HepG2 (cell line): Measurements from ENCODE around the gene P2RY11. TPM values are rescaled to one million over a fixed set of nuclear protein-coding genes. Genes with fewer than 3 reads are reported as not detected.
A peak's percentile ranks its signal among the peaks of the same experiment; 100 is the strongest.

Source experiments
- ATAC-seq: fragments of 200-7000 bp; cut with Tn5 transposase; 3 replicates; pipeline ENCODE4 v1.9.1; 2020; ENCODE audit warnings: mild to moderate bottlenecking, moderate library complexity
- BruUV-seq: library from RNA; stranded (reverse); fragments of 400-500 nt; replicated peaks from 2 replicates; lab custom pipeline; 2021; lab: Mats Ljungman, UMichigan
- CTCF ChIA-PET: fragments of 300-600 bp; formaldehyde crosslinking; extraction: SDS; loops from one replicate; lab custom pipeline; 2021; ENCODE audit warnings: low total read pairs, inconsistent platforms, low intra/inter-chr PET ratio; lab: Yijun Ruan, JAX
- POLR2A ChIA-PET: fragments of 350-600 bp; sonication (Branson Sonifier 250); formaldehyde crosslinking; loops from one replicate; lab custom pipeline; 2020; ENCODE audit warnings: antibody characterized with exemption, inconsistent platforms; lab: Yijun Ruan, JAX
- DNase-seq: peaks from one replicate; pipeline ENCODE4 v3.0.0-alpha.2; 2015; ENCODE audit warnings: low spot score
- FAIRE-seq: peaks from 3 replicates; lab custom pipeline; 2011; peaks lifted over from hg19 to GRCh38; lab: Jason Lieb, UNC
- H2AFZ ChIP-seq: one replicate; pipeline ENCODE4 v1.6.1; 2011; ENCODE audit warnings: low read length, inconsistent platforms
- H3K27ac ChIP-seq: fragments of 300-600 bp; 3 replicates; pipeline ENCODE4 v1.8.0; 2011; ENCODE audit warnings: mixed run types, mild to moderate bottlenecking, mixed read lengths, low read length, inconsistent platforms; ENCODE audit not compliant: insufficient read depth; ENCODE audit errors: extremely low read length
- H3K27me3 ChIP-seq, 2 experiments: fragments of 200-600 bp in 1 of 2; 2 replicates in 1 of 2; 3 replicates in 1 of 2; pipeline versions ENCODE4 v1.6.0 to v1.8.0; 2011; ENCODE audit warnings: low read length in 2 of 2, mild to moderate bottlenecking in 2 of 2, moderate library complexity in 2 of 2, inconsistent platforms in 1 of 2; ENCODE audit not compliant: insufficient read depth in 2 of 2, control insufficient read depth in 1 of 2
- H3K36me3 ChIP-seq, 2 experiments: fragments of 200-600 bp in 1 of 2; replicated peaks in 1 of 2; 2 replicates in 1 of 2; 3 replicates in 1 of 2; pipeline versions ENCODE4 v1.5.1 to v1.8.0; 2011; ENCODE audit warnings: low read length in 2 of 2, inconsistent platforms in 1 of 2; ENCODE audit not compliant: insufficient read depth in 2 of 2, control insufficient read depth in 1 of 2
- H3K4me1 ChIP-seq: 2 replicates; pipeline ENCODE4 v1.5.1; 2012; ENCODE audit warnings: low read length, inconsistent platforms; ENCODE audit not compliant: insufficient read depth
- H3K4me2 ChIP-seq: 2 replicates; pipeline ENCODE4 v1.6.0; 2011; ENCODE audit warnings: low read depth, low read length, inconsistent platforms
- H3K4me3 ChIP-seq, 3 experiments: fragments of 200-600 bp in 1 of 3; sonication (generic), shearing (Covaris generic) in 1 of 3; replicated peaks in 1 of 3; 2 replicates each; pipeline ENCODE4 v1.5.1; 2011 to 2016; ENCODE audit warnings: low read length in 3 of 3, inconsistent platforms in 2 of 3, low read depth in 2 of 3, mild to moderate bottlenecking in 2 of 3, control low read depth in 1 of 3, mixed read lengths in 1 of 3; ENCODE audit not compliant: insufficient read depth in 1 of 3
- H3K79me2 ChIP-seq: one replicate; pipeline ENCODE4 v1.6.1; 2011; ENCODE audit warnings: low read length, inconsistent platforms; ENCODE audit not compliant: insufficient read depth
- H3K9ac ChIP-seq: 2 replicates; pipeline ENCODE4 v1.6.0; 2011; ENCODE audit warnings: mild to moderate bottlenecking, low read depth, low read length, inconsistent platforms; ENCODE audit not compliant: insufficient read depth
- H3K9me3 ChIP-seq: 2 replicates; pipeline ENCODE4 v1.5.1; 2012; ENCODE audit warnings: mild to moderate bottlenecking, low read length
- H4K20me1 ChIP-seq: 2 replicates; pipeline ENCODE4 v1.6.0; 2011; ENCODE audit warnings: inconsistent platforms, mild to moderate bottlenecking, low read length, moderate library complexity; ENCODE audit not compliant: insufficient read depth
- MED1 ChIP-seq: sonication (generic); formaldehyde crosslinking; IDR thresholded peaks from 2 replicates; pipeline ENCODE4 v1.4.0; 2020; ENCODE audit warnings: missing genetic modification reagents
- ZNF121 ChIP-seq: sonication (generic); formaldehyde crosslinking; IDR thresholded peaks from 2 replicates; pipeline ENCODE4 v1.5.0; 2020; ENCODE audit warnings: mild to moderate bottlenecking, missing genetic modification reagents
- WGBS: methylation state at CpG from one replicate; pipeline ENCODE4 v1.1.6; 2017; ENCODE audit warnings: low lambda C conversion rate; 5-methylcytosine and 5-hydroxymethylcytosine counted together
- in situ Hi-C: cut with HindIII; loops from 2 replicates; pipeline ENCODE4 v1.10.0; 2017; ENCODE audit warnings: low pct_unique_long_range_greater_than_20kb; ENCODE audit not compliant: extremely low pct_ligation_motif_present
- intact Hi-C: fragments of 100-400 bp; cut with micrococcal nuclease; formaldehyde crosslinking; loops from one replicate; pipeline ENCODE4 v1.10.0; 2022; ENCODE audit not compliant: unreplicated experiment
- polyA plus RNA-seq, 8 experiments: library from polyadenylated mRNA; depleted of rRNA in 3 of 8; stranded (reverse) in 7 of 8; unstranded in 1 of 8; fragments of >200 nt; fragmentation: Illumina TruSeq in 4 of 8; extraction: Trizol in 4 of 8; gene quantifications; 2 replicates each; pipeline versions ENCODE4 v1.2.1 to v1.2.3, GENCODE V29; 2011 to 2016; ENCODE audit warnings: low read depth in 4 of 8, missing spikeins in 1 of 8, mixed read lengths in 1 of 8; ENCODE audit not compliant: insufficient read depth in 1 of 8
- total RNA-seq, 5 experiments: library from RNA; depleted of rRNA; stranded (reverse); fragments of >200 nt; fragmentation: Illumina TruSeq; extraction: Trizol; gene quantifications; 2 replicates each; pipeline ENCODE4 v1.2.3, GENCODE V29; 2016; ENCODE audit warnings: low read depth in 1 of 5
- TF ChIP-seq, protein P1 (sequence below): sonication (generic); formaldehyde crosslinking; IDR thresholded peaks from 2 replicates; pipeline ENCODE4 v1.4.0; 2020; ENCODE audit warnings: missing genetic modification reagents

The P2RY11 gene
- total and polyA plus RNA-seq, 2 of the 13 experiments (the other 11 are each of a cell fraction or from before 2014, with no cell fraction given) = 4.0 to 7.8 TPM

DNA sequence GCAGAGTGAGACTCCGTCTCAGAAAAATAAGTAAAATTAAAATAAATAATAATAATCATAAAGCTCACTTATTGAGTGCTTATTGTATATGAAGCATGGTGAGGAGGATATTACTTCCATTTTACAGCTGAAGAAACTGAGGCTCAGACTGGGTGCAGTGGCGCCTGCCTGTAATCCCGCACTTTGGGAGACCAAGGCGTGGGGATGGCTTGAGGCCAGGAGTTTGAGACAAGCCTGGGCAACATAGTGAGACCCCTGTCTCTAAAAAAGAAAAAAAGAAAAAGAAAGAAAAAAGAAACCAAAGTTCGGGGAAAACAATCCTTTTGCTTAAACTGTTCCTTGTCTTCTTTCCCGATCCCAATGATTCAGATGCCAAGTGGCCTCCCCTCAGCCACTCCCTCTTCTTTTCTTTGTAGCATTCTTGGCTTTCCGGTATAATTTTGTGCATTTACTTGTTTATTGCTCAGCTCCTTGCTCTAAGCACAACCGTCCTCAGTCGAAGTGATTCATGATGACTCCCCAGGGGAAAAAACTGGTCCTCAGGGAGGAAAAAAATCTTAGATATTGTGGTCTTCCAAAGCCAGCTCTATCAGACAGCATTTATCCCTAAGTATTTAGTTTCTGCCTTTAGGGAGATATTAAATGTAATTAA is 9.2 kb downstream of the P2RY11 start:
- in situ Hi-C loops (no loop called here), intact Hi-C loops (no loop called here)
- H3K4me1 ChIP-seq = peaks cover 8% of the 10 kb centered on the region; the same call in 1 of the 2 replicates
- peaks cover 16 to 21% of the 10 kb centered on the region in 2 experiments for H3K36me3 ChIP-seq
- no peak overlapping the region for H3K9ac ChIP-seq
- no peak overlapping the region for H3K4me3 ChIP-seq
- DNase-seq (no peak), ATAC-seq (no peak), FAIRE-seq (no peak)
- no peak overlapping the region for H3K27ac ChIP-seq
- no TSS peak for BruUV-seq
- H3K79me2 ChIP-seq = peaks cover 14% of the 10 kb centered on the region
- TF ChIP-seq, protein P1, sequence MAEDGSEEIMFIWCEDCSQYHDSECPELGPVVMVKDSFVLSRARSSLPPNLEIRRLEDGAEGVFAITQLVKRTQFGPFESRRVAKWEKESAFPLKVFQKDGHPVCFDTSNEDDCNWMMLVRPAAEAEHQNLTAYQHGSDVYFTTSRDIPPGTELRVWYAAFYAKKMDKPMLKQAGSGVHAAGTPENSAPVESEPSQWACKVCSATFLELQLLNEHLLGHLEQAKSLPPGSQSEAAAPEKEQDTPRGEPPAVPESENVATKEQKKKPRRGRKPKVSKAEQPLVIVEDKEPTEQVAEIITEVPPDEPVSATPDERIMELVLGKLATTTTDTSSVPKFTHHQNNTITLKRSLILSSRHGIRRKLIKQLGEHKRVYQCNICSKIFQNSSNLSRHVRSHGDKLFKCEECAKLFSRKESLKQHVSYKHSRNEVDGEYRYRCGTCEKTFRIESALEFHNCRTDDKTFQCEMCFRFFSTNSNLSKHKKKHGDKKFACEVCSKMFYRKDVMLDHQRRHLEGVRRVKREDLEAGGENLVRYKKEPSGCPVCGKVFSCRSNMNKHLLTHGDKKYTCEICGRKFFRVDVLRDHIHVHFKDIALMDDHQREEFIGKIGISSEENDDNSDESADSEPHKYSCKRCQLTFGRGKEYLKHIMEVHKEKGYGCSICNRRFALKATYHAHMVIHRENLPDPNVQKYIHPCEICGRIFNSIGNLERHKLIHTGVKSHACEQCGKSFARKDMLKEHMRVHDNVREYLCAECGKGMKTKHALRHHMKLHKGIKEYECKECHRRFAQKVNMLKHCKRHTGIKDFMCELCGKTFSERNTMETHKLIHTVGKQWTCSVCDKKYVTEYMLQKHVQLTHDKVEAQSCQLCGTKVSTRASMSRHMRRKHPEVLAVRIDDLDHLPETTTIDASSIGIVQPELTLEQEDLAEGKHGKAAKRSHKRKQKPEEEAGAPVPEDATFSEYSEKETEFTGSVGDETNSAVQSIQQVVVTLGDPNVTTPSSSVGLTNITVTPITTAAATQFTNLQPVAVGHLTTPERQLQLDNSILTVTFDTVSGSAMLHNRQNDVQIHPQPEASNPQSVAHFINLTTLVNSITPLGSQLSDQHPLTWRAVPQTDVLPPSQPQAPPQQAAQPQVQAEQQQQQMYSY (CRISPR knock-in tag) = no peak
- TF ChIP-seq ZNF121 (CRISPR knock-in tag) = peak; percentile 54; the same call in 1 of the 2 replicates
- TF ChIP-seq MED1 (CRISPR knock-in tag) = no peak
- no peaks in the 10 kb centered on the region; a peak in 1 of 5 replicates for H3K27me3 ChIP-seq
- no peak overlapping the region for H3K4me2 ChIP-seq
- POLR2A ChIA-PET = interaction anchor here (1.5 to 1.7 kb wide), 2 partner anchors 9 to 15 kb away, joined by 3 to 4 read pairs; partner anchors contain the start of genes P2RY11 and PPAN
- H3K9me3 ChIP-seq = no peaks in the 10 kb centered on the region
- CTCF ChIA-PET = no interaction called here
- H4K20me1 ChIP-seq = no peaks in the 10 kb centered on the region
- peak overlapping the region; percentile 27 for H2AFZ ChIP-seq
- 88% methylated on average over 9 of the region's 9 CpGs for WGBS
